WTC11 (cell line): Measurements from ENCODE around the gene KCNJ6.

Experiments
- CTCF ChIP-seq: fragments of 200-600 bp; IDR thresholded peaks from 2 replicates; pipeline ENCODE4 v1.8.0; 2022; ENCODE audit warnings: antibody characterized with exemption
- ELF4 ChIP-seq: sonication (generic); formaldehyde crosslinking; IDR thresholded peaks from 2 replicates; pipeline ENCODE4 v1.8.1; 2022; ENCODE audit warnings: low read depth, mild to moderate bottlenecking, moderate library complexity, missing genetic modification reagents
- FOXJ3 ChIP-seq: sonication (generic); formaldehyde crosslinking; IDR thresholded peaks from 2 replicates; pipeline ENCODE4 v1.9.0; 2021; ENCODE audit warnings: missing genetic modification reagents, mild to moderate bottlenecking, borderline replicate concordance
- HMGXB4 ChIP-seq: sonication (generic); formaldehyde crosslinking; IDR thresholded peaks from 2 replicates; pipeline ENCODE4 v1.8.1; 2023; ENCODE audit warnings: mild to moderate bottlenecking, moderate library complexity, missing genetic modification reagents
- JUN ChIP-seq: sonication (generic); formaldehyde crosslinking; IDR thresholded peaks from 2 replicates; pipeline ENCODE4 v1.8.0; 2023; ENCODE audit warnings: mild to moderate bottlenecking, missing genetic modification reagents
- NR1H2 ChIP-seq: sonication (generic); formaldehyde crosslinking; IDR thresholded peaks from 2 replicates; pipeline ENCODE4 v1.9.0; 2021; ENCODE audit warnings: mild to moderate bottlenecking, moderate library complexity, missing genetic modification reagents
- NR2C2 ChIP-seq: sonication (generic); formaldehyde crosslinking; IDR thresholded peaks from 2 replicates; pipeline ENCODE4 v1.8.0; 2022; ENCODE audit warnings: mild to moderate bottlenecking, missing genetic modification reagents
- SMAD4 ChIP-seq: sonication (generic); formaldehyde crosslinking; IDR thresholded peaks from 2 replicates; pipeline ENCODE4 v1.8.0; 2022; ENCODE audit warnings: mild to moderate bottlenecking, missing genetic modification reagents
- USF1 ChIP-seq: sonication (generic); formaldehyde crosslinking; IDR thresholded peaks from 2 replicates; pipeline ENCODE4 v1.8.0; 2022; ENCODE audit warnings: mild to moderate bottlenecking, missing genetic modification reagents

- no peak for TF ChIP-seq JUN (CRISPR knock-in tag)
- no peak for TF ChIP-seq SMAD4 (CRISPR knock-in tag)
- no peak for TF ChIP-seq CTCF
- TF ChIP-seq NR2C2 (CRISPR knock-in tag) = no peak
- TF ChIP-seq HMGXB4 (CRISPR knock-in tag) = no peak
- TF ChIP-seq FOXJ3 = no peak
- no peak for TF ChIP-seq ELF4 (CRISPR knock-in tag)
- TF ChIP-seq NR1H2 (CRISPR knock-in tag) = no peak
- TF ChIP-seq USF1 (CRISPR knock-in tag) = no peak
These were observed 173.7 kb downstream of the KCNJ6 start for GRCh38 chr21:37742532-37742931.
